Fibroblast of lung (primary cell): Measurements from ENCODE around the gene FXYD4. TPM values are rescaled to one million over a fixed set of nuclear protein-coding genes. Genes with fewer than 3 reads are reported as not detected.

ENCODE experiments used
- DNase-seq, 2 donors: peaks; one replicate each; pipeline versions ENCODE4 v3.0.0 to v3.0.0-alpha.2; 2010; ENCODE audit warnings: low read depth in 2 of 2
- H2AFZ ChIP-seq: 2 replicates; pipeline ENCODE4 v1.5.1; 2012; ENCODE audit warnings: low read length, control low read depth, inconsistent platforms
- H3K27ac ChIP-seq: 2 replicates; pipeline ENCODE4 v1.5.1; 2011; ENCODE audit warnings: low read length, control low read depth; ENCODE audit not compliant: insufficient read depth
- H3K27me3 ChIP-seq: 2 replicates; pipeline ENCODE4 v1.5.1; 2011; ENCODE audit warnings: mild to moderate bottlenecking, low read length; ENCODE audit not compliant: control insufficient read depth, insufficient read depth
- H3K36me3 ChIP-seq: 2 replicates; pipeline ENCODE4 v1.5.1; 2011; ENCODE audit warnings: low read length; ENCODE audit not compliant: control insufficient read depth, insufficient read depth
- H3K4me1 ChIP-seq: 2 replicates; pipeline ENCODE4 v1.5.1; 2011; ENCODE audit warnings: low read length; ENCODE audit not compliant: control insufficient read depth, insufficient read depth; ENCODE audit errors: extremely low read depth
- H3K4me2 ChIP-seq: 2 replicates; pipeline ENCODE4 v1.5.1; 2011; ENCODE audit warnings: low read length, control low read depth; ENCODE audit not compliant: insufficient read depth; ENCODE audit errors: extremely low read depth
- H3K4me3 ChIP-seq, 4 experiments: fragments of 200-600 bp in 1 of 4; sonication (generic) in 1 of 4; replicated peaks in 1 of 4; 2 replicates each; pipeline ENCODE4 v1.5.1; 2011 to 2016; ENCODE audit warnings: low read length in 4 of 4, low read depth in 3 of 4, mild to moderate bottlenecking in 3 of 4, control low read depth in 2 of 4, inconsistent platforms in 1 of 4, mixed read lengths in 1 of 4; ENCODE audit not compliant: insufficient read depth in 1 of 4; ENCODE audit errors: control extremely low read depth in 1 of 4
- H3K79me2 ChIP-seq: 2 replicates; pipeline ENCODE4 v1.5.1; 2012; ENCODE audit warnings: mild to moderate bottlenecking, low read length, inconsistent platforms; ENCODE audit not compliant: control insufficient read depth, insufficient read depth
- H3K9ac ChIP-seq: 2 replicates; pipeline ENCODE4 v1.5.1; 2011; ENCODE audit warnings: mild to moderate bottlenecking, low read length, control low read depth; ENCODE audit not compliant: insufficient read depth
- H3K9me3 ChIP-seq: 2 replicates; pipeline ENCODE4 v1.5.1; 2012; ENCODE audit warnings: low read depth, low read length; ENCODE audit not compliant: control insufficient read depth, insufficient read depth
- H4K20me1 ChIP-seq: 2 replicates; pipeline ENCODE4 v1.5.1; 2011; ENCODE audit warnings: low read length; ENCODE audit not compliant: control insufficient read depth, insufficient read depth; ENCODE audit errors: extremely low read depth
- CTCF ChIP-seq, 2 donors: IDR thresholded peaks in 1 of 2; conservative IDR thresholded peaks in 1 of 2; 1 replicate in 1 of 2; 2 replicates in 1 of 2; pipeline ENCODE4 v1.5.1; 2011 to 2012; ENCODE audit warnings: low read length in 2 of 2, control low read depth in 1 of 2, inconsistent platforms in 1 of 2, low read depth in 1 of 2, mild to moderate bottlenecking in 1 of 2
- EZH2 ChIP-seq: IDR thresholded peaks from 2 replicates; pipeline ENCODE4 v1.5.1; 2012; ENCODE audit warnings: low read length, control low read depth, mild to moderate bottlenecking; ENCODE audit errors: missing control alignments
- polyA plus RNA-seq, 2 donors: library from polyadenylated mRNA; depleted of rRNA in 1 of 2; stranded (reverse) in 1 of 2; unstranded in 1 of 2; fragments of >200 nt; gene quantifications; 2 replicates each; pipeline ENCODE4 v1.2.1, GENCODE V29; 2011 to 2012; ENCODE audit warnings: missing spikeins in 1 of 2
- total RNA-seq: library from RNA; depleted of rRNA; stranded (reverse); fragments of >200 nt; gene quantifications from 2 replicates; pipeline ENCODE4 v1.2.1, GENCODE V29; 2014

The FXYD4 gene
- total and polyA plus RNA-seq, 2 donors (not counting 1 experiment from before 2014, with no cell fraction given), result not detected

GRCh38 chr10:43343126-43343525, 28.3 kb upstream of the FXYD4 start:
- Histone ChIP-seq H3K4me2 (no peak overlapping the region), H2AFZ (no peak overlapping the region), H4K20me1 (no peaks in the 10 kb centered on the region), H3K27ac (no peak overlapping the region), H3K4me3 (no peak overlapping the region), H3K27me3 (no peaks in the 10 kb centered on the region), H3K9me3 (no peaks in the 10 kb centered on the region), H3K9ac (no peak overlapping the region), H3K4me1 (no peaks in the 10 kb centered on the region), H3K79me2 (no peaks in the 10 kb centered on the region), H3K36me3 (no peaks in the 10 kb centered on the region)
- TF ChIP-seq CTCF (conservative IDR thresholded peaks at IDR 0.05 in 1 of 2, IDR thresholded peaks at IDR 0.05 in 1 of 2; ENCODE audit: low read depth in 1 of 2, low read length in 2 of 2), result no peak
- TF ChIP-seq EZH2, result no peak
- no peak for DNase-seq

- Histone ChIP-seq H4K20me1 (no peaks in the 10 kb centered on the region), H3K4me3 (no peak overlapping the region), H3K9me3 (no peaks in the 10 kb centered on the region), H3K4me2 (no peak overlapping the region), H3K79me2 (no peaks in the 10 kb centered on the region), H2AFZ (no peak overlapping the region), H3K9ac (no peak overlapping the region), H3K36me3 (no peaks in the 10 kb centered on the region), H3K27ac (no peak overlapping the region), H3K4me1 (no peaks in the 10 kb centered on the region), H3K27me3 (no peaks in the 10 kb centered on the region)
- no peak for DNase-seq
- TF ChIP-seq CTCF (conservative IDR thresholded peaks at IDR 0.05 in 1 of 2, IDR thresholded peaks at IDR 0.05 in 1 of 2; ENCODE audit: low read depth in 1 of 2, low read length in 2 of 2) (no peak), EZH2 (no peak)
These were observed 27.4 kb upstream of the FXYD4 start for GRCh38 chr10:43344051-43344450.

- no peak overlapping the region for H3K4me3 ChIP-seq
- peak overlapping the region; percentile 7 for H2AFZ ChIP-seq
- DNase-seq, result no peak
These were observed 23.4 kb upstream of the FXYD4 start for GRCh38 chr10:43347997-43348396.

More at GRCh38 chr10:43347997-43348396, 23.4 kb upstream of the FXYD4 start:
- Histone ChIP-seq H3K9me3 (no peaks in the 10 kb centered on the region), H3K4me2 (no peak overlapping the region), H4K20me1 (no peaks in the 10 kb centered on the region), H3K4me1 (no peaks in the 10 kb centered on the region), H3K27me3 (peaks cover 9% of the 10 kb centered on the region), H3K36me3 (no peaks in the 10 kb centered on the region), H3K27ac (no peak overlapping the region), H3K79me2 (no peaks in the 10 kb centered on the region), H3K9ac (no peak overlapping the region)
- no peak for TF ChIP-seq EZH2
- TF ChIP-seq CTCF (conservative IDR thresholded peaks at IDR 0.05 in 1 of 2, IDR thresholded peaks at IDR 0.05 in 1 of 2; ENCODE audit: low read depth in 1 of 2, low read length in 2 of 2), result no peak
